Breast epithelium (tissue), 3 donors: ENCODE measurements around the gene CGB7.

Experiments
- POLR2A ChIP-seq: fragments of 450-650 bp; IDR thresholded peaks from one replicate; pipeline ENCODE4 v1.6.1; 2016; ENCODE audit warnings: antibody characterized with exemption, mild to moderate bottlenecking, moderate library complexity
- POLR2AphosphoS5 ChIP-seq, 3 donors: sonication (generic); formaldehyde crosslinking; IDR thresholded peaks; one replicate each; pipeline ENCODE4 v1.6.1; 2017; ENCODE audit warnings: antibody characterized with exemption in 3 of 3
- TF ChIP-seq, protein P1 (sequence below), 3 donors: fragments of 450-650 bp; IDR thresholded peaks; one replicate each; pipeline ENCODE4 v1.5.1; 2016 to 2017; ENCODE audit warnings: antibody characterized with exemption in 3 of 3, mild to moderate bottlenecking in 3 of 3, moderate library complexity in 3 of 3

GRCh38 chr19:49069026-49069425 is 11.5 kb upstream of the CGB7 start:
- TF ChIP-seq POLR2A (no peak), POLR2AphosphoS5 (IDR thresholded peaks at IDR 0.05) (no peak)
- TF ChIP-seq, protein P1, sequence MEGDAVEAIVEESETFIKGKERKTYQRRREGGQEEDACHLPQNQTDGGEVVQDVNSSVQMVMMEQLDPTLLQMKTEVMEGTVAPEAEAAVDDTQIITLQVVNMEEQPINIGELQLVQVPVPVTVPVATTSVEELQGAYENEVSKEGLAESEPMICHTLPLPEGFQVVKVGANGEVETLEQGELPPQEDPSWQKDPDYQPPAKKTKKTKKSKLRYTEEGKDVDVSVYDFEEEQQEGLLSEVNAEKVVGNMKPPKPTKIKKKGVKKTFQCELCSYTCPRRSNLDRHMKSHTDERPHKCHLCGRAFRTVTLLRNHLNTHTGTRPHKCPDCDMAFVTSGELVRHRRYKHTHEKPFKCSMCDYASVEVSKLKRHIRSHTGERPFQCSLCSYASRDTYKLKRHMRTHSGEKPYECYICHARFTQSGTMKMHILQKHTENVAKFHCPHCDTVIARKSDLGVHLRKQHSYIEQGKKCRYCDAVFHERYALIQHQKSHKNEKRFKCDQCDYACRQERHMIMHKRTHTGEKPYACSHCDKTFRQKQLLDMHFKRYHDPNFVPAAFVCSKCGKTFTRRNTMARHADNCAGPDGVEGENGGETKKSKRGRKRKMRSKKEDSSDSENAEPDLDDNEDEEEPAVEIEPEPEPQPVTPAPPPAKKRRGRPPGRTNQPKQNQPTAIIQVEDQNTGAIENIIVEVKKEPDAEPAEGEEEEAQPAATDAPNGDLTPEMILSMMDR (IDR thresholded peaks at IDR 0.05) = no peak
